GM12864 (cell line): ENCODE data around the gene SKA1.
A peak's percentile ranks its signal among the peaks of the same experiment; 100 is the strongest.

Experiments
- DNase-seq: peaks from one replicate; pipeline ENCODE4 v3.0.0-alpha.2; 2011; ENCODE audit warnings: low read depth
- H3K4me3 ChIP-seq: 2 replicates; pipeline ENCODE4 v1.5.1; 2011; ENCODE audit warnings: mild to moderate bottlenecking, low read depth, low read length, control low read depth
- CTCF ChIP-seq: IDR thresholded peaks from 2 replicates; pipeline ENCODE4 v1.5.1; 2011; ENCODE audit warnings: low read depth, mild to moderate bottlenecking, moderate library complexity, low read length, control low read depth, inconsistent platforms; ENCODE audit errors: missing control alignments

The SKA1 gene

GRCh38 chr18:50340078-50340477 is 34.8 kb upstream of the SKA1 start:
- peak; percentile 24 for TF ChIP-seq CTCF
- no peak overlapping the region for H3K4me3 ChIP-seq
- DNase-seq, result no peak

GRCh38 chr18:50341443-50341842 is 33.4 kb upstream of the SKA1 start:
- TF ChIP-seq CTCF, result no peak
- no peak overlapping the region for H3K4me3 ChIP-seq
- no peak for DNase-seq

GRCh38 chr18:50350699-50351098 is 24.1 kb upstream of the SKA1 start:
- no peak overlapping the region for H3K4me3 ChIP-seq
- DNase-seq, result no peak
- no peak for TF ChIP-seq CTCF

GRCh38 chr18:50356036-50356945 is 18.6 kb upstream of the SKA1 start:
- TF ChIP-seq CTCF, result peak; percentile 71
- H3K4me3 ChIP-seq, result no peak overlapping the region
- DNase-seq, result peak; percentile 83

GRCh38 chr18:50358844-50359243 is 16.0 kb upstream of the SKA1 start:
- TF ChIP-seq CTCF, result no peak
- DNase-seq, result no peak
- no peak overlapping the region for H3K4me3 ChIP-seq

GRCh38 chr18:50359806-50360205 is 15.0 kb upstream of the SKA1 start:
- DNase-seq, result no peak
- TF ChIP-seq CTCF, result no peak
- H3K4me3 ChIP-seq, result no peak overlapping the region

GRCh38 chr18:50360611-50361010 is 14.2 kb upstream of the SKA1 start:
- DNase-seq, result no peak
- no peak for TF ChIP-seq CTCF
- no peak overlapping the region for H3K4me3 ChIP-seq
